HG03095 (cell line): Measurements from ENCODE around the gene ABI3BP.

Experiments used
- ATAC-seq: cut with Tn5 transposase; IDR thresholded peaks from one replicate; pipeline ENCODE4 v1.9.1; 2021; ENCODE audit warnings: moderate library complexity; ENCODE audit not compliant: unreplicated experiment

Gene ABI3BP

DNA sequence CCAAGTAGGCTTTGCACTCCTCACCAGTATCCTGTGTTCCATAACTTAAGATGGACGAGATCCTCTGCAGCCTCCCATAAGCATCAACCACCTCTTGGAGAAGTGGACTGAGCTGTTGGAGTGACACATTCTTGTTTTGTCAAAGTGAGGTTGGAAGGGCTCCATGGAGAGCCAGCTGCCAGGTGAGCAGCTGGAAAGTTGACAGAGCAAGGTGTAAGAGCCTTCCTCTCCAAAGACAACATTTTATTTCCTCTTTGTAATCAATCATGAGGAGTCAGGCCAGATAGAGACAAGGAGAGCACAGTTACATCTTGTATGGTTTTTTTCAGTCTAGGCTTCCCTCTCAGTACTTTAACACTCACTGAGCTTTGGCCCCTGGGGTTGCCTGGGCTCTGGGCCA, 5.1 kb downstream of the ABI3BP start:
- ATAC-seq, result no peak

DNA sequence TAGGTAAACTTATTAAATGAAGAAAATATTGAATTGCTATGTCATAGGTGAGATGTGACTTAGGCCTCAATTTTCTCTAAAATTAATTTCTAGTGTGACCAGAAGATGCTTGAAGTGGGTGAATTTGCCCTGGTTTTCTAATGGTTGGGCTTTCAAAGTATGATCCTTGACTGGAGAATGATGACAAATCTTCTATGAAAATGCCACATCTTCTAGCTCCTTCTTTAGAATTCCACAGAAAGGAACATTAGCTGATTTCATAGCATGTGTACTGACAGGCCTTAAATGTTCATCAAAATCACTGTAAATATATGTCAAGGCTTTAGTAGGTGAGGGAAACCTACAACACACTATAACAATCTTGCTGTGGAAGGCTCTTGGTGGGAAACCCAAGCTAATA, 8.9 kb downstream of the ABI3BP start:
- ATAC-seq, result no peak

DNA sequence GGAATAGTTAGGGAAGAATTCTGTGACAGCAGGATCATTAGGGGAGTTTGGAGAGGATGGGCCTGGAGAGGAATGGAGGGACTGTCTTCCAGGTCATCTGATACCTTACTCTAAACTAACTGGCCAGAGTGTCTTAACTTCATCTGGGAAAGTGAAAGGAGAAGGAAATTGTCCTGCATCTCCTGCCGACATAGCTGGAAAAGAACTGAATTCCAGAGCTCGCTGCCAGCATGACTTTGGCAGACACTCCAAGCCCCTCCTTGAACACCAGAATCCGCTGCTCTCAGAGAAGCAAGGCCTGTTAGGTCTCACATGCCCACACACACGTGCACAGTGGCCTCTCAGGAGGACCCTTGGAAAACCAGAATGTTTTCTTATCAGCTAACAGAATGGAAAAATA, 10.5 kb downstream of the ABI3BP start:
- no peak for ATAC-seq

DNA sequence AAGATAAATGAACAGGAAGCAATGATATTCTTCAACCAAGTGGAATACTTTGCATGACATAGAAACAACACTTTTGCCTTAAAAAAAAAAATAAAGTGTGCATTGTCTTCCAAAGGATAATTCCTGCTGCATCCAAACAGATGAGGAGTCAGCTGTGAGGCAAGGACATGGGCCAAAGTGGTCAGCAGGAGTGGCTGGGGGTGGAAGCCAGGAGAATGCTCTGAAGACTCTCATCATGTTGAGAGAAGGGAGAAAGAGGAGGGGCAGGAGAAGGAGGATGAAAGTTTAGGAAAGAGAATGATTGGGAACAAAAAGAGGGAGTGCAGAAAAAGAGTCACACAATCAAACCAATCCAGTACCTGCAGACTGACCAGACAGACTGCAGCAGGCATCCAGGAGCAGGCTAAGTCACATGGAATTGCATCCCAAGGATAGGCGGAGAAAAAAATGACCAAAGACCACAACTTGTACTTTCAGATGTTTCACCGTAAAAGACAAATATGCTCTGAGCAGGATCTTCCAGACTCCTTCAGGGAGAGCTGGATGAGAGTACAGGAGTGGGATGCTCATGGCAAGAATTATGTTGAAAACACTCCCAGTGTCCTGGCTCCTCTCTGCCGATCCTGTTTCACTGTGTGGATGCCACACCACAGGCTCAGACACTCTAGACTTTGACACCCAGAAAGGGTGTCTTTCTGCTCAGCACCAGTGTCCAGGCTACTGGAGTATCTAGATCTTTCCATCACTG, 11.9 kb downstream of the ABI3BP start:
- no peak for ATAC-seq

DNA sequence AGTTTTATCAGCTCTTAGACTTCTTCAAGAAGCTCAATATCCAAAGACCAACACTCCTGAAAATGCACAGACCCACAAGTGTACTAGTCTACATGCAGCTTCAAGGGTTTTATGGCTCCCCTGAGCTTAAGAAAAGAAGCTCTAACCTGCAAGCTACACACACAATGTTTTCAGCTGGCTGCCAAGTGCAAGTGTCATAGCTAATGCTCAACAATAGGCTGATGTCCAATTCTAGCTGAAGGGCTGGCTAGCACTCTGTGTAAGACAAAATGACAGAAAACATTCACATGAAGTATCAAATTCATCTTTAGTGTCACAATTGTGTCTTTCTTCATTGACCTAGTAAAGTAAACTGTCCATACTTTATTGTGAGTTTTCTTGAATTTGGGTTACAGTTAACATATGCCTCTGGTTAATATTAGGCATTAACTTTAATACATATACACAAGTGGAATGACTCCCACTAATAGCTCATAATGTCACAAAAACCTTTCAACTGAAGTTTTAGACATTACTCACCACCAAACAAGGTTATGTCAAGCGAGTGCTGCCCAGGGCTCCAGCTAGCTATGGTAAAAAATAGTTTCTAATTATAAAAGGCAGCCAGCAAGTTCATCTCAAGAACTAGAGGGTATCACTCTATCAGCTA, 15.1 kb downstream of the ABI3BP start:
- no peak for ATAC-seq

DNA sequence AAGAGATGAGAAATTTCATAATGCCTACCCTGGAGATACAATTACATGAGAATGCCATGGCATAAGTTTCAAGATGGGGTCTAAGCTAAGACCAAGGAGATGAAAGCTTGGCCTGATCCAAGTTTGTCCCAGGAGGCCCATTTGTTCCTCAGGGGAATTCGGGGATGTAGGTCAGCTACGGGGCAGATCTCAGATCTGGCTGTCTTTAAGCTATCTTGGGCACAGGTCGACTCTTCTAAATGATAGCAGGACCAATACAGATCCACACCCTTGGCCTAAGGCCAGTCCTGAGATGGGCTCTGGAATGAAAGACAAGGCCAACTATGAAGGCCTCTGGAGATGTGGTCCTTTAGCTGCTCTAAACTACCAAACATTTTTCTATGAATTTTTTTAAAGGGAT, 16.6 kb downstream of the ABI3BP start:
- no peak for ATAC-seq

DNA sequence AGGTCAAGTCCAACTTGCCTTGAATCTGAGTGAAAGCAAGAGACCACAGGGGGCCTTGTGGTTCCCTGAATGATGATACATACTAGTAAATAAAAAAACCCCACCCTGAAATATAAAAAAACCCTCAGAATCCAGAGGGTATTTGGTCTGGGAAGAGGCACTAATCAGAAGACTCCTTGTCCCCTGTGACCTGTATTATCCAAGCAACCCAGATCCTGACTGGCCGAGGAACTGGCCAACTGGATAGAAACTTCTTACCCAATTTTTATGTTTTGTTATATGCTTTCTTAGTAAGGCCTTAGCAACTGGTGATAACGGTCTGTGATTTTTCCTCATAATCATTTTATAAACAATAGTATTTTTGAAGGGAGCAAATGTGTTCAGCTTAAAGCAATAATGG, 17.5 kb downstream of the ABI3BP start:
- no peak for ATAC-seq

DNA sequence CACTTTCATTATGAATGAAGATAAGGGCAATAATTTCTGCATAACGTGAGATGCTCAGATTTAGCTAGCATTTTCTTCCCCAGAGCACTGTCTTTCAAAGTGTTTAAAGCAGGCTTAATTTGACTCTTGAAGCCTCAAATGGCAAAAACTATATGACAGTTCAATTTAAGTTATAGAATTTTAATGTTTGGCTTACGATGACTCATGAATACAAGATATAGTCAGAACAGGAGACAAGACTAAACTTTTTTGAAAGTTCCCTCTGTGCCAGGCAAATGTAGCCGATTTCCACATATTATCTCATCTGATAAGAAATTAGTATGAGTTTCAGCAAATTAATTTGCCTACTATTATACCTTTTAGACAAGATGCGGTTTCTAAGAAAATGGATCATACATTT, 19.6 kb downstream of the ABI3BP start:
- no peak for ATAC-seq

DNA sequence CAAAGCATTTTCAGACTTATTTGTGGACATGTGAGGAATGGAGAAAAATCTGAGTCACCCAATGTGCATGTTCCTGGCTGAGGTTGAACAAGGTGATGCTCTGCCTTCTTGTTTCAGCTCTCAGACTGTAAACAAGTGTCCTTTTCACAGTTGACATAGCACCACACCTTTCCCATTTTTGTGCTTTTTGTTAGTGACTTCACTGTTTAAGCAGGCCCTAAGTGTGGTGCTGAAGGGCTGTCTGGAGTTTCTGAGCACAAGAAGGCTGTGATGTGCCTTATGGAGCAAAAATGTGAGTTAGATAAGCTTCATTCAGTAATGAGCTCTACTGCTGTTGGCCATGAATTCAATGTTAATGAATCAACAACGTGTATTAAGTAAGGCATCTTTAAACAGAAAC, 20.4 kb downstream of the ABI3BP start:
- ATAC-seq, result no peak

DNA sequence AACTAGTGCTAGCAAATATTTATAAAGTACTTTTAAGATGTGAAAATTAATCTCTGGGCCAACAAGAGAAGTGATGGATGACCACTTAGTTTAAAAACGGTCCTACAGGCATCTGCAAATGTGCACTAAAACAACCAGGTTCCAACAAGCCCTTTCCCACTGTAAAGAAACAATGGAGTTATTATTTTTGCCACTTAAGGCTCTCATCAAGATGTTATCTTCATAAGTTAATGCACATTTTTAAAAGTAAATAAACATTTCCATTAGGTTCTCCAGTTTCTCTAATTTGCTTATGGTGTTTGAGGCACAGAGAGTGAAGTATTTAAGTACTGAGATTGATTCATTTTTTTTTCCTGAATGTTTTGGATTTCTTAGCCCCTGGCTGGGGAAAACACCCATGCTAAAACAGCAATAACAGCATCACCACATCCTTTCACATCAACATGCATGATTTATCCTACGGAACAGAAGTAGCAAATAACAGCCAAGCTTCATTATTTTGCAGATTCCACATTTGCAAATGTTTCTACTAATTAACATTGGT, 20.8 kb downstream of the ABI3BP start:
- no peak for ATAC-seq

DNA sequence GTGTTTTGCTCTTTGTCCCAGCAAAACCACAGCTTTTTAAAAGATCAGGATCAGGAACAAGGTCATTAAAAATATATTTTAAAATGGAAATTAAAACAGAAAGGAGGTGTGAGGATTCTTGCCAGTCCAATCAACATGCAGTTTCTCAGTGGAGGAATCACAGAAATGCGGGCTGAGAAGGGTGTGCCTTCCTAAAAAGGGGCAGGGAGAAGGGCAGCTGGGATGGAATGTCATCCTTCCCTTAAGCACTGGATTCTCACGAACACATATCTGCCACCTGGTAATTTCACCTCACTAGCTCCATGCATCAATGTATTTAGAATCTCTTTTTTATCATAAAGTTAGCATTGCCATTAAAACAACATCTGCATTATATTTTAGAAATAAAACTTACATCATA, 21.4 kb downstream of the ABI3BP start:
- no peak for ATAC-seq

DNA sequence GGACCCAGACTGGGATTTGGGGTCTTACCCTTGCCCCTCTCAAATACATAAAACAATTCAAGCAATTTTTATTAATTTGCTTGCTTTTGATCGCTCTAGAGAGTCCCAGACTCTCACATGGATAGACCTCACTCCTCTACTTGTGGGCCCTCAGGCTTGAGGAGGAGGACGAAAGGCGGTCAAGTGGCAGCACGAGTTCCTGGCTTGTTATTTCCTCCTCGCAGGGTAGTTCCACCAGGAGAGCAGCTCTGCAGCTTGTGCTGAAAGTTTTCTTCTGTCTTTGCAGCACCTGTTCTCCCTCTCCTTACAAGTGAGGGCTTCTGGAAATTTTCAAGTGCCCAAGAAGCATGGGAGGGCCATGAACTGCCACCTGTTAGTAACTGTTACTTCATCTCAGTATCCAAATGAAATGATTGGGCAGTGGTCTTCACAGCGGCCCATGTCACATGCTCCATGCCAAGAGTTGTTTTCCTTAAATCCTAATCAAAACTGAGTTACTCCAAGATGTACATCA, 22.7 kb downstream of the ABI3BP start:
- no peak for ATAC-seq

DNA sequence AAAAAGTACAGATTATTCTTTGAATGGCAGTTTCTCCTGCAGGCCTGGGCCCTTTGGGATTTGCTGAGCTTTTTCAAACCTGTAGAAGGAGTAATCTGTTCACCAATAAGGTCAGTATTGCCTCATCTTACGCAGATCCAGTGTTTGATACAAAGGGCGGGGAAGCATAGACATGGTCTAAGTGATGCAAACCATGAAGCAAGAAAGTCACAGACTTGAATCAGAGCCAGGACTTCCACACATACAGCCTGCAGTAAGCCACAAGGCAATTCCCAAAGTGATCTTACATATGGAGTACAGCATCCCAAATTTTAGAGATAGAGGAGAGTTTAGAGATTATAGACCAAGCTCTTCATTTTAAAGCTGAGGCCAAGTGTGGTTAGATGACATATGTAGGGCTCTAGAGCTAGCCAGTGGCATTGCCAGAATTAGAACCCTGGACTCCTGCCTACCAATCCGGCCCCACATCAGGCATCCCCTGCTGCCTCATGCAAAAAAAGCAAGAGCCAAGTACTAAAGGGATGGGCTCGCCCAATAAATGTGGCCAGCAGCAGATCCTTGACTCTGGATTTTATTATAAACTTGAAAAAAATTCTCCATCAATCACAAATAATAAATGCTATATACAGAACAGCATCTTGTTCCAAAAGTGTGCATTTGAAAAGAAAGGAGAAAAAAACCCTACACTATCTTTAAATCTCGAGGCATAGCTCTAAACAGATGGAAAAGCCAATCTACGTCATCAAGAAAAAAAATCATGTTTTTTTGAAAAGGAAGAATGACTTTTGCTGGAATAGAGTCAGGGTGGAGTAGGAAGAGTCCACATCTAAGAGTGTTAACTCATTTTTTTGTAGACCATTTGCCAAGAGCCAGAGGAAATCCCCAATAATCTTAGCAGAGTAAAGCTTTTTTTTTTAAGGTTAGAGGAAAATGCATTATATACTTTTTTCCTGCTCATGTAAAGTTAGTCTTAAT, 24.0 kb downstream of the ABI3BP start:
- ATAC-seq, result no peak

DNA sequence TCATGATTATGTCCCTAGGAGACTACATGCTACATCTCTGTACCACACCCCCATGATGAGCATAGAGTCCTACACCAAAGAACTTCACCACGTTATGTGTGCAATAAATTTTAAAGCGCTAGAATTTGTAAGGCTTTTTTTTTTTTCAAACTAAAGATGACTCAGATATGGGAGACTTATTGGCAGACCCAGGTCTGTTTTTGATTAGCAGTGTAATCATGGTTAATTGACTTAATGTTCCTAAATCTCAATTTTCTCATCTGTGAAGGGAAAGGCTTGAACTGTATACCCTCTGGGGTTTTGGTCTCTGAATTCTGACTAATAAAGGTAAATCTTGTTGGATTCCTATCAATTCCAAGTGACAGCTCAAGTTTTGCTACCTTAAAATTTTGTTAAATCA, 26.4 kb downstream of the ABI3BP start:
- ATAC-seq, result no peak

DNA sequence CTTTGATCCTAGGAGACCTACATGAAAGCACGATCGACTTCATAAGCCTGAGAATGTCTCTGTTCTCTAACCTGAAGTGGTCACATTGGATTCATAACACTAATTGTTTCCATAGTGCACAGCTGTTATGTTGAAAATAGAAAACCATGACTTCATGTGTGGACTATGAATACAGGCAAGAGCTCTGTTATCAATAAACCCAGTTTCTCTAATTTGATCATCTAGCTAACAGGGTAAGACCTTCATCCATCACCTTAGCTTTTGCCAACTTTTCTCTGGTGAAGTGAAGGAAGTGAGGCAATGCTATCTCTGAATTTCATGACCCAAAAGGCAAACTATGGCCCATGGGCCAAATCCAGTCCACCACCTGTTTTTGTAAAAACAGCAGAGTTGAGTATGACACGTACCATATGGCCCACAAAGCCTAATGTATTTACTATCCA, 27.2 kb downstream of the ABI3BP start:
- ATAC-seq, result no peak

DNA sequence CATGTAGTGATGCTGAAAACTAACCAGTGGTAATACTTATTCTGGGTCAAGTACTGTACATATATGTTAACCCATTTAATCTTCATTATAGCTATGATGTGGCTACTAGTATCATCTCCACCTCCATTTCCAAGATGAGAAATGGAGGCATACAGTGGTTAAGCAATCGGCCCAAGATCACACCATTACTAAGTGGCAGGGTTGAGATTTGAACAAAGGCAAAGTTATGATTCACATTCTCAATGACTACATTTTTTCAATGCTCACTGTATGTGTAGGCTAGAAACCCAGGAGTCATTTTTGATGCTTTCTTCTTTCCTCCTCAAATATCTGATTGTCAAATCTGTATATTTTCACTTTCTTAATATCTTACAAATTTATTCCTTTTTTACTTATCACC, 30.2 kb downstream of the ABI3BP start:
- no peak for ATAC-seq

DNA sequence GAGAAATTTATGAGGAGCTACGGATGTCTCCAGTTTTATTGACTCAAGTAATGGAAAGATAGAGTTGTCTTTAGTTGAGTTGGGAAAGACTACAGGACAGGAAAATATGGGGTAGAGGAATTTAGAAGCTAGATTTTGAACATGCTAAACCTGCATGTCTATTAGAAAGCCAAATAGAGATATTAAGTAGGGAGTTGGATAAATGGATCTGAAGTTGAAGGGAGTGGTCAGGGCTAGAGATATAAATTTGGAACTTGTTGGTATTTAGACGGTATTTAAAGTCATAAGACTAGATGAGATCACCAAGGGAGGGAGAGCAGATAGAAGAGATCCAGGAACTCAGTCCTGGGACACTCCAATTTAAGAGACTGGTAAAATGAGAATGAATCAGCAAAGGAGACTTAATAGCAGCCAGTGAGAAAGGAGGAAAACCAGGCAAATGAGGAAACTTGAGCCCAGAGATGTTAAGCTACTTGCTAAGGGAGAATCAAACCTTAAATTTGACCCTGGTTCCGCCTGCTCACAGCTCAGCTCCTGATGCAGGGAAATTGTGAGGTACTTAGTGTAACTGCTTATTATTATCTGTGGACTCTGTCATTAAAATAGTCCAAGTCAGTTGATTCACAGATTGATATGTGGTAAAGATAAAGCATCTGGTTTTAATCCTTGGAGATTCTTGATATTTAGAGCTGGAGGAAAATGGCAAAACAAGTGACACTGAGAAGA, 35.8 kb downstream of the ABI3BP start:
- no peak for ATAC-seq

DNA sequence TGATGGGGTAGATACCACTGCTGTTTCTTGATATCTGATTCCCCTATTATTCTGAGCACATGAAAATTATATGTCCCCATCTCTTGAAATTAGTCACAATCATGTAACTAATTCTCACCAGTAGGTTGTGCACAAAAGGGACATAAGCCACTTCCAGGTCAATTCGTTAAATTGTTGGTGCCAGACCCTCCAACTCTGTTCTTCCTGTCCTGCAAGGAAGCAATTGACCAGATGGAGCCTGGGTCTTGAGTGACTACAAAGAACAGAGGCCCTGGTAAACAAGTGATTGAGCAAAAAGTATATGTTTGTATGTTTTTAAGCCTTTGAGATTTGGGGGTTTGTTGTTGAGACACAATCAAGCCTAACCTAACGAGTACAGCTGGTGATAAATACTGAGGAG, 36.9 kb downstream of the ABI3BP start:
- no peak for ATAC-seq

DNA sequence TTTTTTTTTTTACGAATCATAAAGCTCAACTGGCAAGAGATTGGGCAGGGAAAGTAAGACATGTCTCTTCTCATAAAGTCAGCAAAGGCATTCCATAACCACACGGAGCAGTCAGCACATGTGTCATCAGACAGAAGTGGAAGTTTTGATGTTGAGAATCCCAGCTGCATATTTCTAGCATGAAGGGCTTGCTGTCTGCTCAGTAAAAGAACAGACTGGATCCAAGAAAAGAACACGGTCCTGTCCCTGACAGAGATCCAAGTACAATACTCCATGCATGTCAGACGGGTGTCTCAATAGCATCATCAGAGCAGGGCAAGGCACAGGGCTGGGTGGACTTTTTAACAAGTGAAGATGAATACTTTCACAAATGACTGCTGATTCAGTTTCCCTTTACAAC, 38.2 kb downstream of the ABI3BP start:
- no peak for ATAC-seq

DNA sequence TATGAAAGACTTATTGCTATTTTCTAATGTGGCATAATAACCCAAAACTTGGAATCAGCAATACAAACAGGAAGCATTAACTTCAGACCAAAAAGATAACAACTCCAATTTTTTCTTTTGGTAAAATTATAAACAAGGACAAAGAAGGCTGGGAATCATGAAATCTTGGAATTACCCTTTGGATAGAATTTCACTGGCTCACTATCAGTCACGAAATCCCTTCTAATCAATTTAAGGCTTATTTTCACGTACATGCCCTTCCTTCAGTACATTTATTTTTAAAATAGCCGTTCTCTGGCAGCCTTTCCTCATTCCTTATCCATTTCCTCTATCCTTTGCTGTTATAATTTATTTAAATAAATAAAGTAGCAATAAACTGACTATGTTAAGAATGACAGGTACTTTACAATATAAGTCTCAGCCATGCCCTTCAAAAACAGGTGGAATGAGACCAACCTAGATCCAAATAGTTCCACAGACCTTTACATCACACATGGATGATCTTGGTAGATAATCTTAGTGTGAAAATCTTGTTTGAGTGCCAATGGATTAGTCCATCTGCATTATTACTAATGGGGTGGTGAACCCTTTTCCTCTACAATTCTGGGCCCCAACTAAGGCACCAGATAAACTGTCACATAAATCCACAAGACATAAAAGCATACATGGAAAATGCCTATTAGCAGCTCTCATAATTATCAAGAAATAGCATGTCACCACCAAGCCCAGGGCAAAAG, 38.9 kb downstream of the ABI3BP start:
- ATAC-seq, result no peak
